Measurements from ENCODE around the gene TEX38. TPM values are rescaled to one million over a fixed set of nuclear protein-coding genes. Genes with fewer than 3 reads are reported as not detected.
A peak's percentile ranks its signal among the peaks of the same experiment; 100 is the strongest.
"Not testable (repeated sequence)": the region's sequence is repeated elsewhere in the genome, so short reads cannot be mapped to it uniquely, and the experiment has no call there.

TEX38 gene
- total RNA-seq, 2 donors from 2014 or later: not detected

GRCh38 chr1:46684670-46685069, 13.0 kb downstream of the TEX38 start:
- H3K4me1 Mint-ChIP-seq: peaks cover 6% of the 10 kb centered on the region
- peaks cover 14% of the 10 kb centered on the region for H3K36me3 Mint-ChIP-seq (ENCODE audit: low read depth)
- DNase-seq: no peak
- H3K4me3 Mint-ChIP-seq: no peak overlapping the region
- H3K27ac Mint-ChIP-seq: peak overlapping the region; percentile 8
- no peak for ATAC-seq
- H3K27me3 Mint-ChIP-seq: no peaks in the 10 kb centered on the region
- no peaks in the 10 kb centered on the region for H3K9me3 ChIP-seq (ENCODE audit: control insufficient read depth, low read length, poor library complexity, severe bottlenecking)

DNA sequence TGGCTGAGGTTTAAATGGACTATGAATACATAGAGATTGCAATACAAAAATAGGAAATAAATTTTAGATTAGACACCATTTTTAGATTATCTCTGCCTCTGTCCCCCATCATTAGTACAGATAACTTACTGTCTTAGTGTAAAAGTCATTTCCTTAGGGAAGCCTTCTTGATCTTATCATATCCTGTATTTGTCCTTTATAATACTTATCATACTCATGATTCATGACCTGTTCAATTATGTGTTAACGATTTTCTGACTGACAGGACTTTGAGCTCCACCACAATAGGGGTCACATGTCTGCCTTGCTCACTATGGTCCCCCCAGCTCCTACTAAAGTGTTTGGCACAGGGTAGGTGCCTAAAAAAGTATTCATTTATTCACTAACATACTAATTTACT, 14.6 kb downstream of the TEX38 start:
- peaks cover 14% of the 10 kb centered on the region for H3K36me3 Mint-ChIP-seq (ENCODE audit: low read depth)
- DNase-seq: no peak
- peak overlapping the region; percentile 66 for H3K27ac Mint-ChIP-seq

DNA sequence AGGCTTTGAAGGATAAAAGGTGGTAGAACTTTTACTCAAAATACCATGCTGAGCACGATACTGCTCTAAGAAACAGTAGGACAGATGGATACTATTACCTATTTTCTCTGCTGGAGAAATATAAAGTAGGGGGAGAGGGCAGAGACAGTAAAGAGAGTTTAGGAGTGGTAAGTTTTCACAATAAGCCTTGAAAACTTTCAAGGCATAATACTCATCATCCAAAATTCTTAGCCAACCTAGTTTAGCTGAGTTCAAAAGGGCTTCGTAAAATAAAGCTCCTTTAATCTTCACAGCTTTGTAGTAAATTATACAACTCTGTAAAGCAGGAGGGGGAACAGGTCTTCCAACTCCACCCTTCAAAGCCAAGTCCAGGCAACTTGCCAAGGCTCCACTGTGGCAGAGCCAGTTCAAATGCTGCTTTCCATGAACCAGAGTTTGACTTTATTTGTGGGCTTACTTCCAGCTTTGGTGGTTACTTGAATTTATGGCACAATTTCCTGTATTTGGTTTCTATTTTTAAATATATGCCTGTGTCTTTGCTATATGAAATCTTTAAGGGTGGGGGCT, 15.5 kb downstream of the TEX38 start:
- H3K4me1 Mint-ChIP-seq: peaks cover 8% of the 10 kb centered on the region
- H3K27ac Mint-ChIP-seq: peak overlapping the region; percentile 66
- ATAC-seq: no peak
- H3K9me3 ChIP-seq (ENCODE audit: control insufficient read depth, low read length, poor library complexity, severe bottlenecking): no peaks in the 10 kb centered on the region
- no peak overlapping the region for H3K4me3 Mint-ChIP-seq
- H3K36me3 Mint-ChIP-seq (ENCODE audit: low read depth): peaks cover 13% of the 10 kb centered on the region
- DNase-seq: no peak
- no peaks in the 10 kb centered on the region for H3K27me3 Mint-ChIP-seq

More for the DNA sequence above, 14.6 kb downstream of the TEX38 start:
- Mint-ChIP-seq H3K27me3 (no peaks in the 10 kb centered on the region), H3K4me3 (no peak overlapping the region), H3K4me1 (peaks cover 6% of the 10 kb centered on the region)
- H3K9me3 ChIP-seq (ENCODE audit: control insufficient read depth, low read length, poor library complexity, severe bottlenecking): no peaks in the 10 kb centered on the region
- no peak for ATAC-seq

GRCh38 chr1:46687921-46688509, 16.4 kb downstream of the TEX38 start:
- no peak for DNase-seq
- no peak overlapping the region for H3K27ac Mint-ChIP-seq
- ATAC-seq: no peak
- peaks cover 8% of the 10 kb centered on the region for H3K4me1 Mint-ChIP-seq
- H3K36me3 Mint-ChIP-seq (ENCODE audit: low read depth): peaks cover 12% of the 10 kb centered on the region
- H3K4me3 Mint-ChIP-seq: no peak overlapping the region
- H3K9me3 ChIP-seq (ENCODE audit: control insufficient read depth, low read length, poor library complexity, severe bottlenecking): no peaks in the 10 kb centered on the region
- H3K27me3 Mint-ChIP-seq: no peaks in the 10 kb centered on the region

DNA sequence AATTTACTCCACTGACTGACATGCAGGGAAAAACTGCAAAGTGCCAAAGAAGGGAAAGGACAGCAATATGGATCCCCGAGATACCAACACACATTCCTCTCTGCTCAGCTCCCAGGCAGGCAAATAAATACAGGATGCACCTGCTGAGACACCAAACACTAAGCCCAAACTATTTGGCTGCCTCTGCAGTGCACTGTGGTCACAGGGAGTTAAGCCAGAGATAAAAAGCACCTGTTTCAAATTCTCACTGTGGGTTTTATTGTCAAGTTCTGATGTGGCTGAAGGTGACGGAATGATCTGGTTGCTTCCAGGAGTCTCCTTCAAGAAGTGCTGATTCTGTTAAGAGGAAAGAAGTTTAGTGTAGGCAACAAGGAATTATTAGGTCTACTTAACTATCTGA, 17.7 kb downstream of the TEX38 start:
- Mint-ChIP-seq H3K27ac (no peak overlapping the region), H3K36me3 (ENCODE audit: low read depth) (peaks cover 12% of the 10 kb centered on the region), H3K4me1 (peaks cover 7% of the 10 kb centered on the region), H3K4me3 (no peak overlapping the region), H3K27me3 (no peaks in the 10 kb centered on the region)
- H3K9me3 ChIP-seq (ENCODE audit: control insufficient read depth, low read length, poor library complexity, severe bottlenecking): no peaks in the 10 kb centered on the region
- no peak for DNase-seq
- no peak for ATAC-seq

DNA sequence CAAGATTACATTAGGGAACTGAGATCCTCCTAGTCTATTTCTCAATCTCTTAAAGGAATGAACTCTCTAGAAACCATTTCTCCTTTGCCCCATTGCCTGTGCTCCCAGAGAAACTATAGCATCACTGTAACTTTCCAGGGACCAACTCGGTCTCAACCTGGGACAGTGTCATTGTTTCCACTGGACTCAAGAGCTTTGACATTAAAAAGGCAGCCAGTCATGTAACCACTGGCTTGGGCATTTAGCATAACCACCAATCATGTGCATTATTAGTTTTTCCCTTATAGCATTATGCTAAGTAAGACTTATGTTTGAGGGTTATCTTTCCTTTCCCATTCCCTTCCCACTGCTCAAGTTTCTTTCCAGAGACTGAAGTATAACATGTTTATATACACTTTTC, 18.2 kb downstream of the TEX38 start:
- H3K9me3 ChIP-seq (ENCODE audit: control insufficient read depth, low read length, poor library complexity, severe bottlenecking): no peaks in the 10 kb centered on the region
- Mint-ChIP-seq H3K36me3 (ENCODE audit: low read depth) (peaks cover 12% of the 10 kb centered on the region), H3K4me1 (peaks cover 7% of the 10 kb centered on the region), H3K4me3 (no peak overlapping the region), H3K27ac (no peak overlapping the region), H3K27me3 (no peaks in the 10 kb centered on the region)
- DNase-seq (no peak), ATAC-seq (no peak)

DNA sequence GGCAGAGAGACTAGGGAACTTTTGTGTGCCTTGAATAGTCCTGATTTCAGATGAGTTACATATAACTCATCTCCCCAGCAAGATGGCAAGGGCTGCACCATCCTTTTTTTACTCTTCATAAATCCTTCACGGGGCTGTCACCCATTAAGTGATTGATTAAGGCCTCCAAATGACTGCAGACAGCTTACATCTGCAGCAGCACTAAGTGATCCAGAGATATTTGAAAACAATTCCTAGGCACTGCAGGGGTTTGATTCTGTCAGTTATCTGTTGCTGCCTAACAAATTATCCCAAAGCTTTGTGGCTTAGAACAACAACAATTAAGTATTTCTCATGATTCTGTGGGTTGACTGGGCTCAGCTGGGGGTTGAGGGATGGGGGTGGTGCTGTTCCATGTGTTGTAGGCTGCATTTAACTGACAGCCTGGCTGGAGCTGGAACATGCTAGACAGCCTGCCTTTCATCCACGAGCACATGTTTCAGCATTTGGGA, 19.3 kb downstream of the TEX38 start:
- Mint-ChIP-seq H3K4me1 (peaks cover 7% of the 10 kb centered on the region), H3K36me3 (ENCODE audit: low read depth) (peaks cover 14% of the 10 kb centered on the region), H3K4me3 (no peak overlapping the region), H3K27ac (no peak overlapping the region), H3K27me3 (no peaks in the 10 kb centered on the region)
- ATAC-seq (no peak), DNase-seq (no peak)
- H3K9me3 ChIP-seq (ENCODE audit: control insufficient read depth, low read length, poor library complexity, severe bottlenecking): no peaks in the 10 kb centered on the region

DNA sequence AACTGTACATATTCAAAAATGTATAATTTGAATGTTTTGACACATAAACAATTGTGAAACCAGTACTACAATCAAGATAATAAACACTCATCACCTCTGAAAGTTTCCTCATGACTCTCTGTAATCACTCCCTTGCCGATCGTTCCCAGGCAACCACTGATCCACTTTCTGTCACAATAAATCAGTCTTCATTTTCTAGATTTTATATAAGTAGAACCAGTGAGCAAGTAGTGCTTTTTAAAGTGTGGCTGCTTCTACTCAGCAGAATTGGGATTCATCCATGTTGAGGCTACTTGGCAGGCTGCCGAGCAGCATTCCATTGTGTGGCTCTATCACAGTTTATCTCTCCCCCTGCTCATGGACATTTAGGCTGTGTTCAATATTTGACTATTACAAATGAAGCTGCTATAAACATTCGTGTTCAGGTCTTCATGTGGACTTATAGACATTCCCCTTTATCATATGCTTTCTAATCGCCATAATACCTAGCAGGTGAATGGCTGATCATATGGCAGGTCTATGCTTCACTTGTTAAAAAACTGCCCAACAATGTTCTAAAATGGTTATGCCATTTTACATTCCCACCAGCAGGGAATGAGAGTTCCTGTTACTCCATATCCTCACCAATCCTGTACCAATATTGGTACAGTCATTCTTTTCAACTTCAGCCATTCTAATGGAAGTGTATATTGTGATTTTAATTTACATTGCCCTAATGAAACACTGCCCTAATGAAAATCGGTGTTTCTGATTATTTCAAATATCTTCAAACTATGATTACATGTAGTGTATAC, 20.5 kb downstream of the TEX38 start:
- Mint-ChIP-seq H3K4me1 (peaks cover 2% of the 10 kb centered on the region), H3K27ac (peak overlapping the region; percentile 54), H3K4me3 (no peak overlapping the region), H3K27me3 (no peaks in the 10 kb centered on the region), H3K36me3 (ENCODE audit: low read depth) (peaks cover 18% of the 10 kb centered on the region)
- no peak for ATAC-seq
- no peaks in the 10 kb centered on the region for H3K9me3 ChIP-seq (ENCODE audit: control insufficient read depth, low read length, poor library complexity, severe bottlenecking)
- DNase-seq: no peak

GRCh38 chr1:46692811-46693770, 21.4 kb downstream of the TEX38 start:
- H3K27me3 Mint-ChIP-seq: no peaks in the 10 kb centered on the region
- no peaks in the 10 kb centered on the region for H3K9me3 ChIP-seq (ENCODE audit: control insufficient read depth, low read length, poor library complexity, severe bottlenecking)
- peaks cover 2% of the 10 kb centered on the region for H3K4me1 Mint-ChIP-seq
- H3K4me3 Mint-ChIP-seq: no peak overlapping the region
- H3K36me3 Mint-ChIP-seq (ENCODE audit: low read depth): peaks cover 17% of the 10 kb centered on the region
- H3K27ac Mint-ChIP-seq: peak overlapping the region; percentile 54
- DNase-seq: no peak
- no peak for ATAC-seq

- DNase-seq; H3K4me3 Mint-ChIP-seq; H3K27me3 Mint-ChIP-seq; H3K27ac Mint-ChIP-seq; ATAC-seq; H3K9me3 ChIP-seq (ENCODE audit: control insufficient read depth, low read length, poor library complexity, severe bottlenecking): not testable (repeated sequence)
- H3K4me1 Mint-ChIP-seq: peaks cover 13% of the 10 kb centered on the region
- peaks cover 20% of the 10 kb centered on the region for H3K36me3 Mint-ChIP-seq (ENCODE audit: low read depth)
These were observed 23.0 kb downstream of the TEX38 start for GRCh38 chr1:46694676-46695075.

GRCh38 chr1:46697053-46697452, 25.4 kb downstream of the TEX38 start:
- no peak overlapping the region for H3K27ac Mint-ChIP-seq
- H3K4me3 Mint-ChIP-seq: no peak overlapping the region
- ATAC-seq (no peak), DNase-seq (no peak)
- peaks cover 15% of the 10 kb centered on the region for H3K36me3 Mint-ChIP-seq (ENCODE audit: low read depth)
- peaks cover 23% of the 10 kb centered on the region for H3K4me1 Mint-ChIP-seq
- no peaks in the 10 kb centered on the region for H3K27me3 Mint-ChIP-seq
- H3K9me3 ChIP-seq (ENCODE audit: control insufficient read depth, low read length, poor library complexity, severe bottlenecking): no peaks in the 10 kb centered on the region

GRCh38 chr1:46699666-46700065, 28.0 kb downstream of the TEX38 start:
- no peak for DNase-seq
- no peaks in the 10 kb centered on the region for H3K27me3 Mint-ChIP-seq
- peaks cover 15% of the 10 kb centered on the region for H3K36me3 Mint-ChIP-seq (ENCODE audit: low read depth)
- H3K4me1 Mint-ChIP-seq: peaks cover 33% of the 10 kb centered on the region
- no peaks in the 10 kb centered on the region for H3K9me3 ChIP-seq (ENCODE audit: control insufficient read depth, low read length, poor library complexity, severe bottlenecking)
- no peak overlapping the region for H3K4me3 Mint-ChIP-seq
- peak; percentile 33 for ATAC-seq
- peak overlapping the region; percentile 86 for H3K27ac Mint-ChIP-seq
